Endothelial cell (in vitro differentiated cells): ENCODE measurements around the gene TAF11L13. TPM values are rescaled to one million over a fixed set of nuclear protein-coding genes. Genes with fewer than 3 reads are reported as not detected.
"Not testable (repeated sequence)": the region's sequence is repeated elsewhere in the genome, so short reads cannot be mapped to it uniquely, and the experiment has no call there.

ENCODE experiments used
- DNase-seq: peaks from one replicate; pipeline ENCODE4 v3.0.0; 2021; ENCODE audit warnings: low spot score
- H3K27ac Mint-ChIP-seq: one replicate; pipeline ENCODE4 v1.8.0; 2021; ENCODE audit warnings: mixed read lengths, inconsistent platforms; ENCODE audit not compliant: unreplicated experiment
- H3K27me3 Mint-ChIP-seq: one replicate; pipeline ENCODE4 v1.8.0; 2021; ENCODE audit warnings: mild to moderate bottlenecking, moderate library complexity, mixed read lengths, inconsistent platforms; ENCODE audit not compliant: unreplicated experiment
- H3K36me3 Mint-ChIP-seq: one replicate; pipeline ENCODE4 v1.8.0; 2021; ENCODE audit warnings: mild to moderate bottlenecking, low read depth, mixed read lengths, inconsistent platforms; ENCODE audit not compliant: unreplicated experiment
- H3K4me1 Mint-ChIP-seq: one replicate; pipeline ENCODE4 v1.8.0; 2021; ENCODE audit warnings: mild to moderate bottlenecking, mixed read lengths, inconsistent platforms; ENCODE audit not compliant: unreplicated experiment
- H3K4me3 Mint-ChIP-seq: one replicate; pipeline ENCODE4 v1.8.0; 2021; ENCODE audit warnings: mild to moderate bottlenecking, mixed read lengths, inconsistent platforms; ENCODE audit not compliant: unreplicated experiment
- H3K9me3 Mint-ChIP-seq: one replicate; pipeline ENCODE4 v1.8.0; 2021; ENCODE audit warnings: mixed read lengths, inconsistent platforms; ENCODE audit not compliant: unreplicated experiment
- long read RNA-seq: library from polyadenylated mRNA; unstranded; transcript quantifications from one replicate; pipeline ENCODE4 v2.0.0, GENCODE V29; 2020; ENCODE audit not compliant: unreplicated experiment
- total RNA-seq: library from RNA; stranded (reverse); fragmentation: NEBNext Ultra II Directional; extraction: Animal tissue kit (Norgen Biotek cat#: 25700); gene quantifications from one replicate; pipeline ENCODE4 v1.2.1, GENCODE V29; 2021; ENCODE audit not compliant: unreplicated experiment
- TF ChIP-seq, protein P1 (sequence below): fragments of 200-600 bp; sonication (generic); IDR thresholded peaks from one replicate; pipeline ENCODE4 v1.5.0; 2021; ENCODE audit warnings: antibody characterized with exemption; ENCODE audit not compliant: unreplicated experiment

The TAF11L13 gene
- total RNA-seq: not detected
- long read RNA-seq: 0 reads

DNA sequence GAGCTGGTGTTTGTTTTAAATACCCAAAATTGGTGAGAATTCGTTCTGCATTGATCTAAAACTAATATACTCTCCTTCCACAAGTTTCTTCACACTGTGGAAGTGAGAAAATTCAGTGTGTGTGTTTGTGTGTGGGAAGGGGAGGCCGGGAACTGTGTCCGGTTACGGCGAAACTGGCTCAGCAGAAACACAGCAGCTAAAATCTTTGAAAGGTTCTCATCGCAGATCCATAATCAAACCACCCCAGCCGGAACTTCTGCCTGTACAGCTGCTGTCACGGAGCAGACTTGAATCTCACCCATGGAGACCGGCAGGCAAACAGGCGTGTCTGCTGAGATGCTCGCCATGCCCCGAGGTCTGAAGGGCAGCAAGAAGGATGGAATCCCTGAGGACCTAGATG lies at the start of gene TAF11L13:
TAF11L13 (plus strand) TSS at position 301 of the 400 bp plus-strand sequence.
- H3K27me3 Mint-ChIP-seq, H3K4me1 Mint-ChIP-seq, H3K4me3 Mint-ChIP-seq, H3K36me3 Mint-ChIP-seq, DNase-seq, H3K9me3 Mint-ChIP-seq, H3K27ac Mint-ChIP-seq: not testable (repeated sequence)

DNA sequence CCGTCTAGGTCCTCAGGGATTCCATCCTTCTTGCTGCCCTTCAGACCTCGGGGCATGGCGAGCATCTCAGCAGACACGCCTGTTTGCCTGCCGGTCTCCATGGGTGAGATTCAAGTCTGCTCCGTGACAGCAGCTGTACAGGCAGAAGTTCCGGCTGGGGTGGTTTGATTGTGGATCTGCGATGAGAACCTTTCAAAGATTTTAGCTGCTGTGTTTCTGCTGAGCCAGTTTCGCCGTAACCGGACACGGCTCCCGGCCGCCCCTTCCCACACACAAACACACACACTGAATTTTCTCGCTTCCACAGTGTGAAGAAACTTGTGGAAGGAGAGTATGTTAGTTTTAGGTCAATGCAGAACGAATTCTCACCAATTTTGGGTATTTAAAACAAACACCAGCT lies 46.2 kb upstream of the TAF11L13 start, which contains the start of gene TAF11L7:
TAF11L7 (minus strand) TSS at position 101 of the 400 bp plus-strand sequence.
- not testable (repeated sequence) for H3K4me1 Mint-ChIP-seq, H3K9me3 Mint-ChIP-seq, H3K4me3 Mint-ChIP-seq, H3K36me3 Mint-ChIP-seq, H3K27me3 Mint-ChIP-seq, DNase-seq, H3K27ac Mint-ChIP-seq

- H3K4me1 Mint-ChIP-seq, H3K36me3 Mint-ChIP-seq, DNase-seq, H3K27ac Mint-ChIP-seq, H3K9me3 Mint-ChIP-seq, H3K4me3 Mint-ChIP-seq, H3K27me3 Mint-ChIP-seq: not testable (repeated sequence)
Observed at GRCh38 chr5:17590860-17591259, 41.0 kb upstream of the TAF11L13 start, which contains the start of gene TAF11L8. Gene TAF11L8, minus strand, starts transcription at chr5:17590960.

GRCh38 chr5:17594255-17594654 lies 37.6 kb upstream of the TAF11L13 start, which contains the start of gene TAF11L9:
Gene TAF11L9, minus strand, starts transcription at chr5:17594394.
- H3K9me3 Mint-ChIP-seq, H3K4me1 Mint-ChIP-seq, H3K36me3 Mint-ChIP-seq, H3K27ac Mint-ChIP-seq, H3K4me3 Mint-ChIP-seq, DNase-seq, H3K27me3 Mint-ChIP-seq: not testable (repeated sequence)

DNA sequence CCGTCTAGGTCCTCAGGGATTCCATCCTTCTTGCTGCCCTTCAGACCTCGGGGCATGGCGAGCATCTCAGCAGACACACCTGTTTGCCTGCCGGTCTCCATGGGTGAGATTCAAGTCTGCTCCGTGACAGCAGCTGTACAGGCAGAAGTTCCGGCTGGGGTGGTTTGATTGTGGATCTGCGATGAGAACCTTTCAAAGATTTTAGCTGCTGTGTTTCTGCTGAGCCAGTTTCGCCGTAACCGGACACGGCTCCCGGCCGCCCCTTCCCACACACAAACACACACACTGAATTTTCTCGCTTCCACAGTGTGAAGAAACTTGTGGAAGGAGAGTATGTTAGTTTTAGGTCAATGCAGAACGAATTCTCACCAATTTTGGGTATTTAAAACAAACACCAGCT lies 34.2 kb upstream of the TAF11L13 start, which contains the start of gene TAF11L10:
TAF11L10 (minus strand) TSS at position 101 of the 400 bp plus-strand sequence.
- not testable (repeated sequence) for H3K9me3 Mint-ChIP-seq, H3K27ac Mint-ChIP-seq, H3K4me1 Mint-ChIP-seq, H3K4me3 Mint-ChIP-seq, DNase-seq, H3K36me3 Mint-ChIP-seq, H3K27me3 Mint-ChIP-seq

DNA sequence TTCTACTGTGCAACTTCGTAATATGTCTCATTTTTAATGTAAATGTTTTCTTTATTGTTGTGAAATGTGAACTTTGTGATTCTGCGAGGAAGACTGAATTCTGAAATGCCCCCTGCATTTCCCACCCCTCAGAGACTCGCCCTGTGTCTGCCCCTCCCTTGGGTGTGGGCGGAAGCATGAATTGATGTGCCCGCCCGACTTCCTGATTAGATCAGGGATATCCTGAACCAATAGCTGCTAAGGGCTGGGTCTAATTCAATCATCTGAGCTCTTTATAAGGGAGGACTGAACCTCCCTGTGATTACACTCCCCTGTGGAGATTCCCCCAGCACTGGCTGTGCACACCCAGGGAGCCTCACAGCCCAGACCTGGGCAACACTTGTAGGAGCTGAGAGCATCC lies 28.0 kb upstream of the TAF11L13 start, which contains the start of gene TAF11L11:
TAF11L11 (plus strand) TSS at position 304 of the 400 bp plus-strand sequence.
- H3K9me3 Mint-ChIP-seq, H3K36me3 Mint-ChIP-seq, DNase-seq, H3K27ac Mint-ChIP-seq, H3K4me1 Mint-ChIP-seq, H3K27me3 Mint-ChIP-seq, H3K4me3 Mint-ChIP-seq: not testable (repeated sequence)

- no peak overlapping the region for H3K4me3 Mint-ChIP-seq
- no peak overlapping the region for H3K27ac Mint-ChIP-seq
Observed at GRCh38 chr5:17604951-17605350, 26.9 kb upstream of the TAF11L13 start.

DNA sequence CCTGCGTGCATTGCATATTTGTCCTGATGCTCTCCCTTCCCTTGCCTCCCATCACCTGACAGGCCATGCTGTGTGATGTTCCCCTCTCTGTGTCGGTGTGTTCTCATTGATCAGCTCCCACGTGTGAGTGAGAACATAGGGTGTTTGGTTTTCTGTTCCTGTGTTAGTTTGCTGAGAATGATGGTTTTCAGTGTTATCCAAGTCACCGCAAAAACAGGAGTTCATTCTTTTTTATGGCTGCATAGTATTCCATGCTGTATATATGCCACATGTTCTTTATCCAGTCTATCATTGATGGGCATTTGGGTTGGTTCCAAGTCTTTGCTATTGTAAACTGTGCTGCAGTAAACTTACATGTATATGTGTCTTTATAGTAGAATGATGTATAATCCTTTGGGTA lies 24.4 kb upstream of the TAF11L13 start:
- H3K9me3 Mint-ChIP-seq, H3K4me1 Mint-ChIP-seq, H3K27me3 Mint-ChIP-seq, H3K27ac Mint-ChIP-seq, DNase-seq, H3K36me3 Mint-ChIP-seq, H3K4me3 Mint-ChIP-seq: not testable (repeated sequence)

More at GRCh38 chr5:17604951-17605350, 26.9 kb upstream of the TAF11L13 start:
- Mint-ChIP-seq H3K27me3 (peaks cover 1% of the 10 kb centered on the region), H3K9me3 (peaks cover 4% of the 10 kb centered on the region), H3K36me3 (no peaks in the 10 kb centered on the region), H3K4me1 (peaks cover 3% of the 10 kb centered on the region)
- TF ChIP-seq, protein P1, sequence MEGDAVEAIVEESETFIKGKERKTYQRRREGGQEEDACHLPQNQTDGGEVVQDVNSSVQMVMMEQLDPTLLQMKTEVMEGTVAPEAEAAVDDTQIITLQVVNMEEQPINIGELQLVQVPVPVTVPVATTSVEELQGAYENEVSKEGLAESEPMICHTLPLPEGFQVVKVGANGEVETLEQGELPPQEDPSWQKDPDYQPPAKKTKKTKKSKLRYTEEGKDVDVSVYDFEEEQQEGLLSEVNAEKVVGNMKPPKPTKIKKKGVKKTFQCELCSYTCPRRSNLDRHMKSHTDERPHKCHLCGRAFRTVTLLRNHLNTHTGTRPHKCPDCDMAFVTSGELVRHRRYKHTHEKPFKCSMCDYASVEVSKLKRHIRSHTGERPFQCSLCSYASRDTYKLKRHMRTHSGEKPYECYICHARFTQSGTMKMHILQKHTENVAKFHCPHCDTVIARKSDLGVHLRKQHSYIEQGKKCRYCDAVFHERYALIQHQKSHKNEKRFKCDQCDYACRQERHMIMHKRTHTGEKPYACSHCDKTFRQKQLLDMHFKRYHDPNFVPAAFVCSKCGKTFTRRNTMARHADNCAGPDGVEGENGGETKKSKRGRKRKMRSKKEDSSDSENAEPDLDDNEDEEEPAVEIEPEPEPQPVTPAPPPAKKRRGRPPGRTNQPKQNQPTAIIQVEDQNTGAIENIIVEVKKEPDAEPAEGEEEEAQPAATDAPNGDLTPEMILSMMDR: no peak
- no peak for DNase-seq

DNA sequence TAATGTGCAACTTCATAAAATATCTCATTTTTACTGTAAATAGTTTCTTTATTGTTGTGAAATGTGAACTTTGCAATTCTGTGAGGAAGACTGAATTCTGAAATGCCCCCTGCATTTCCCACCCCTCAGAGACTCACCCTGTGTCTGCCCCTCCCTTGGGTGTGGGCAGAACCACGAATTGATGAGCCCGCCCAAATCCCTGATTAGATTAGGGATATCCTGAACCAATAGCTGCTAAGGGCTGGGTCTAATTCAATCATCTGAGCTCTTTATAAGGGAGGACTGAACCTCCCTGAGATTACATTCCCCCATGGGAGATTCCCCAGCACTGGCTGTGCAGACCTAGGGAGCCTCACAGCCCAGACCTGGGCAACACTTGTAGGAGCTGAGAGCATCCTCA lies 21.8 kb upstream of the TAF11L13 start, which contains the start of gene TAF11L12:
TAF11L12 (plus strand) TSS at position 301 of the 400 bp plus-strand sequence.
- H3K27me3 Mint-ChIP-seq, H3K36me3 Mint-ChIP-seq, DNase-seq, H3K9me3 Mint-ChIP-seq, H3K4me1 Mint-ChIP-seq, H3K27ac Mint-ChIP-seq, H3K4me3 Mint-ChIP-seq: not testable (repeated sequence)
